Stomach smooth muscle (tissue), 2 donors: ENCODE data around the gene COX20.

Source experiments
- H3K27ac ChIP-seq: one replicate; pipeline ENCODE4 v1.7.0; 2013; ENCODE audit warnings: mild to moderate bottlenecking, low read length, inconsistent platforms
- H3K27me3 ChIP-seq, 2 donors: one replicate each; pipeline ENCODE4 v1.7.0; 2013; ENCODE audit warnings: low read length in 2 of 2; ENCODE audit not compliant: insufficient read depth in 2 of 2, control insufficient read depth in 1 of 2
- H3K36me3 ChIP-seq, 2 donors: one replicate each; pipeline ENCODE4 v1.7.0; 2013; ENCODE audit warnings: low read length in 2 of 2; ENCODE audit not compliant: control insufficient read depth in 2 of 2, insufficient read depth in 2 of 2
- H3K4me1 ChIP-seq: one replicate; pipeline ENCODE4 v1.7.0; 2013; ENCODE audit warnings: low read length; ENCODE audit not compliant: control insufficient read depth, insufficient read depth
- H3K4me3 ChIP-seq, 2 donors: one replicate each; pipeline ENCODE4 v1.7.0; 2013; ENCODE audit warnings: low read length in 2 of 2
- H3K9ac ChIP-seq, 2 donors: one replicate each; pipeline ENCODE4 v1.7.0; 2013; ENCODE audit warnings: low read length in 2 of 2, mild to moderate bottlenecking in 1 of 2
- H3K9me3 ChIP-seq, 2 donors: one replicate each; pipeline ENCODE4 v1.7.0; 2013; ENCODE audit warnings: low read length in 2 of 2; ENCODE audit not compliant: control insufficient read depth in 2 of 2
- donor health status: healthy.
- donor health status: Pancreatic carcinoma.

The COX20 gene

GRCh38 chr1:244852694-244853093 is 17.2 kb downstream of the COX20 start:
- H3K4me3 ChIP-seq: no peak overlapping the region
- no peaks in the 10 kb centered on the region for H3K27me3 ChIP-seq
- H3K36me3 ChIP-seq: peaks cover 27 to 60% of the 10 kb centered on the region in 2 donors
- no peaks in the 10 kb centered on the region for H3K4me1 ChIP-seq
- H3K9ac ChIP-seq: no peak overlapping the region
- H3K27ac ChIP-seq: no peak overlapping the region
- no peaks in the 10 kb centered on the region for H3K9me3 ChIP-seq

- no peaks in the 10 kb centered on the region for H3K4me1 ChIP-seq
- H3K27me3 ChIP-seq: no peaks in the 10 kb centered on the region
- H3K4me3 ChIP-seq: no peak overlapping the region
- H3K9ac ChIP-seq: no peak overlapping the region
- peaks cover 41 to 64% of the 10 kb centered on the region in 2 donors for H3K36me3 ChIP-seq
- no peak overlapping the region for H3K27ac ChIP-seq
- no peaks in the 10 kb centered on the region for H3K9me3 ChIP-seq
Observed at GRCh38 chr1:244854166-244854565, 18.7 kb downstream of the COX20 start.

GRCh38 chr1:244854865-244855578 is 19.6 kb downstream of the COX20 start:
- no peaks in the 10 kb centered on the region for H3K27me3 ChIP-seq
- H3K9ac ChIP-seq: no peak overlapping the region
- no peak overlapping the region for H3K4me3 ChIP-seq
- H3K4me1 ChIP-seq: peaks cover 5% of the 10 kb centered on the region
- no peaks in the 10 kb centered on the region for H3K9me3 ChIP-seq
- H3K27ac ChIP-seq: no peak overlapping the region
- H3K36me3 ChIP-seq: peaks cover 47 to 68% of the 10 kb centered on the region in 2 donors

- H3K36me3 ChIP-seq: peaks cover 45 to 57% of the 10 kb centered on the region in 2 donors
- H3K4me3 ChIP-seq: no peak overlapping the region
- H3K9me3 ChIP-seq: no peaks in the 10 kb centered on the region
- H3K4me1 ChIP-seq: peaks cover 21% of the 10 kb centered on the region
- no peaks in the 10 kb centered on the region for H3K27me3 ChIP-seq
- H3K9ac ChIP-seq: no peak overlapping the region
- no peak overlapping the region for H3K27ac ChIP-seq
Observed at GRCh38 chr1:244857761-244858160, 22.3 kb downstream of the COX20 start.

- H3K27me3 ChIP-seq: no peaks in the 10 kb centered on the region
- no peak overlapping the region for H3K4me3 ChIP-seq
- H3K9ac ChIP-seq: no peak overlapping the region
- H3K36me3 ChIP-seq: peaks cover 45 to 56% of the 10 kb centered on the region in 2 donors
- H3K4me1 ChIP-seq: peaks cover 21% of the 10 kb centered on the region
- no peak overlapping the region for H3K27ac ChIP-seq
- no peaks in the 10 kb centered on the region for H3K9me3 ChIP-seq
Observed at GRCh38 chr1:244858357-244858756, 22.9 kb downstream of the COX20 start.

- H3K36me3 ChIP-seq: peaks cover 38 to 49% of the 10 kb centered on the region in 2 donors
- H3K9ac ChIP-seq: no peak overlapping the region
- no peaks in the 10 kb centered on the region for H3K27me3 ChIP-seq
- H3K4me1 ChIP-seq: peaks cover 23% of the 10 kb centered on the region
- H3K9me3 ChIP-seq: no peaks in the 10 kb centered on the region
- H3K4me3 ChIP-seq: peak overlapping the region; percentile 2 to 76
- H3K27ac ChIP-seq: no peak overlapping the region
Observed at GRCh38 chr1:244860078-244860477, 24.6 kb downstream of the COX20 start.

GRCh38 chr1:244860914-244861610 is 25.6 kb downstream of the COX20 start:
- Histone ChIP-seq H3K4me1 (peaks cover 25% of the 10 kb centered on the region), H3K27ac (no peak overlapping the region)

GRCh38 chr1:244861683-244862082 is 26.2 kb downstream of the COX20 start:
- no peak overlapping the region for H3K27ac ChIP-seq
- peak overlapping the region; percentile 76 to 86 for H3K4me3 ChIP-seq
- H3K36me3 ChIP-seq: peaks cover 26 to 32% of the 10 kb centered on the region in 2 donors
- H3K27me3 ChIP-seq: no peaks in the 10 kb centered on the region
- peaks cover 25% of the 10 kb centered on the region for H3K4me1 ChIP-seq
- peak overlapping the region in 1 of 2 donors; percentile 81 for H3K9ac ChIP-seq
- H3K9me3 ChIP-seq: no peaks in the 10 kb centered on the region

More at GRCh38 chr1:244860914-244861610, 25.6 kb downstream of the COX20 start:
- no peak overlapping the region for H3K9ac ChIP-seq
- H3K27me3 ChIP-seq: no peaks in the 10 kb centered on the region
- H3K9me3 ChIP-seq: no peaks in the 10 kb centered on the region
- peak overlapping the region; percentile 76 to 86 for H3K4me3 ChIP-seq
- H3K36me3 ChIP-seq: peaks cover 28 to 39% of the 10 kb centered on the region in 2 donors

- peak overlapping the region; percentile 60 to 81 for H3K9ac ChIP-seq
- H3K4me3 ChIP-seq: peak overlapping the region; percentile 76 to 86
- peaks cover 25% of the 10 kb centered on the region for H3K4me1 ChIP-seq
- no peaks in the 10 kb centered on the region for H3K27me3 ChIP-seq
- peaks cover 24 to 26% of the 10 kb centered on the region in 2 donors for H3K36me3 ChIP-seq
- H3K27ac ChIP-seq: peak overlapping the region; percentile 96
- no peaks in the 10 kb centered on the region for H3K9me3 ChIP-seq
Observed at GRCh38 chr1:244862354-244862698, 26.9 kb downstream of the COX20 start.

GRCh38 chr1:244862699-244863490 is 27.4 kb downstream of the COX20 start:
- no peaks in the 10 kb centered on the region for H3K9me3 ChIP-seq
- peak overlapping the region; percentile 60 to 100 for H3K9ac ChIP-seq
- peaks cover 25% of the 10 kb centered on the region for H3K4me1 ChIP-seq
- H3K27me3 ChIP-seq: no peaks in the 10 kb centered on the region
- peak overlapping the region; percentile 96 for H3K27ac ChIP-seq
- peaks cover 19 to 20% of the 10 kb centered on the region in 2 donors for H3K36me3 ChIP-seq
- H3K4me3 ChIP-seq: peak overlapping the region; percentile 90 to 96
